ENCODE results near the gene BGLAP.
A peak's percentile ranks its signal among the peaks of the same experiment; 100 is the strongest.
"Not testable (repeated sequence)": the region's sequence is repeated elsewhere in the genome, so short reads cannot be mapped to it uniquely, and the experiment has no call there.

Gene BGLAP

DNA sequence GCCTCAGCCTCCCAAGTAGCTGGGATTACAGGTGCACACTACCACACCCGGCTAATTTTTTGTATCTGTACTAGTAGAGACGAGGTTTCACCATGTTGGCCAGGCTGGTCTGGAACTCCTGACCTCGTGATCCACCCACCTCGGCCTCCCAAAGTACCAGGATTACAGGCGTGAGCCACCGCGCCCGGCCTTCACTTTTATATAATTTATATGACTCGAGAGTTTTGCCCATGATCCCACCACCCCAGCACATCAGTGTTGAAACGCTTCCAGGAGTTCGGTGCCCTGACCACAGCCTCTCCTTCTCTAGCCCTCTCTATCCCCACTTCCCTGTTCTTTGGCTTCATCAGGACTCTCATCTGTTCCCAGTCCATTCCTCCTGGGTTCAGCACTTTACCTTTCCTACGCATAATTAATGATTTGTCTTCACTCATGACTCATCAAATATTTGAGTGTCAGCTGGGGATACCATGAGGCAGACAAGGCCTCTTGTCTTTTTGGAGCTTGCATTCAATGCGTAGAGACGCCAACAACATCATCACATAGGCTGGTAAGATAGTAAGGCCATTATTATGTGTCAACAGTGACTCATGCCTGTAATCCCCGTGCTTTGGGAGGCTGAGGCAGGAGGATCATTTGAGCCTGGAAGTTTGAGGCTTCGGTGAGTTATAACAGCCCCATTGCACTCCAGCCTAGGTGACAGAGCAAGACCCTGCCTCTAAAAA is 27.8 kb upstream of the BGLAP start:
- Histone ChIP-seq H3K27ac (peak overlapping the region in 1 of 2 donors; percentile 98), H3K4me3 (peak overlapping the region; percentile 90)
- DNase-seq (ENCODE audit: low spot score), result no peak
- TF ChIP-seq, protein P1, sequence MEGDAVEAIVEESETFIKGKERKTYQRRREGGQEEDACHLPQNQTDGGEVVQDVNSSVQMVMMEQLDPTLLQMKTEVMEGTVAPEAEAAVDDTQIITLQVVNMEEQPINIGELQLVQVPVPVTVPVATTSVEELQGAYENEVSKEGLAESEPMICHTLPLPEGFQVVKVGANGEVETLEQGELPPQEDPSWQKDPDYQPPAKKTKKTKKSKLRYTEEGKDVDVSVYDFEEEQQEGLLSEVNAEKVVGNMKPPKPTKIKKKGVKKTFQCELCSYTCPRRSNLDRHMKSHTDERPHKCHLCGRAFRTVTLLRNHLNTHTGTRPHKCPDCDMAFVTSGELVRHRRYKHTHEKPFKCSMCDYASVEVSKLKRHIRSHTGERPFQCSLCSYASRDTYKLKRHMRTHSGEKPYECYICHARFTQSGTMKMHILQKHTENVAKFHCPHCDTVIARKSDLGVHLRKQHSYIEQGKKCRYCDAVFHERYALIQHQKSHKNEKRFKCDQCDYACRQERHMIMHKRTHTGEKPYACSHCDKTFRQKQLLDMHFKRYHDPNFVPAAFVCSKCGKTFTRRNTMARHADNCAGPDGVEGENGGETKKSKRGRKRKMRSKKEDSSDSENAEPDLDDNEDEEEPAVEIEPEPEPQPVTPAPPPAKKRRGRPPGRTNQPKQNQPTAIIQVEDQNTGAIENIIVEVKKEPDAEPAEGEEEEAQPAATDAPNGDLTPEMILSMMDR (IDR thresholded peaks at IDR 0.05), result no peak

DNA sequence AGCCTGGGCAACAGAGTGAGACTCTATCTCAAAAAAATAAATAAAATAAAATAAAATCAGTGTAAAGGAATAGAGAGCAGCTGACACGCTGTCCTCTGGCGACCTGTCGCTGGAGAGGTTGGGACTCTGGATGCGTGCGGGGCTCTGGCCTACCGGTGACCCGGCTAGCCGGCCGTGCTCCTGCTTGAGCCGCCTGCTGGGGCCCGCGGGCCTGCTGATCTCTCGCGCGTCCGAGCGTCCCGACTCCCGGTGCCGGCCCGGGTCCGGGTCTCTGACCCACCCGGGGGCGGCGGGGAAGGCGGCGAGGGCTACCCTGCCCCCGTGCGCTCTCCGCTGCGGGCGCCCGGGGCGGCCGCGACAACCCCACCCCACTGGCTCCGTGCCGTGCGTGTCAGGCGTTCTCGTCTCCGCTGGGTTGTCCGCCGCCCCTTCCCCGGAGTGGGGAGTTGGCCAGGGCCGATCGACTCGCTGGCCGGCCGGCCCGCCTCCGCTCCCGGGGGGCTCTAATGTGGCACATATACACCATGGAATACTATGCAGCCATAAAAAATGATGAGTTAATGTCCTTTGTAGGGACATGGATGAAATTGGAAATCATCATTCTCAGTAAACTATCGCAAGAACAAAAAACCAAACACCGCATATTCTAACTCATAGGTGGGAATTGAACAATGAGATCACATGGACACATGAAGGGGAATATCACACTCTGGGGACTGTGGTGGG is 25.5 kb upstream of the BGLAP start:
- H3K4me3 ChIP-seq; DNase-seq (ENCODE audit: low spot score); H3K27ac ChIP-seq: not testable (repeated sequence)

DNA sequence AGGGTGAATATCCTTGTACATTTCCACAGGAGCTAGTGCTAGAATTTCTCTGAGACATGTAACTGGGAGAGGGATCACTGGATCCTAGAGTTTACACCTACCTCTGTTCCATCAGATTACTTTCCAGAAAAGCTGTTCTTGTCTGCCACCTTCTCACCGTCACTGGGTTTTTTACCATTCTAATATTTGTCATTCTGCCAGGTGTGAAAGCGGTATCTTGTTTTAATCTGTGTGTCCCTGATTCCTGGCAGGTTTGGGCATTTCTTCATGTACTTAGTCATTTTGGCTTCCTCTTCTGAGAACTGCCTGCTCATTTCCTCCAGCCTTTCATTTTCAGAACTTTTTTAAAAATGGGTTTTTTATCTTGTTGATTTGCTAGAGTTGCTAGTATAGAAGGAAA is 24.1 kb upstream of the BGLAP start:
- TF ChIP-seq, protein P1 (IDR thresholded peaks at IDR 0.05), result no peak
- Histone ChIP-seq H3K4me3 (no peak overlapping the region), H3K27ac (peak overlapping the region in 1 of 2 donors; percentile 55)
- DNase-seq (ENCODE audit: low spot score), result no peak

DNA sequence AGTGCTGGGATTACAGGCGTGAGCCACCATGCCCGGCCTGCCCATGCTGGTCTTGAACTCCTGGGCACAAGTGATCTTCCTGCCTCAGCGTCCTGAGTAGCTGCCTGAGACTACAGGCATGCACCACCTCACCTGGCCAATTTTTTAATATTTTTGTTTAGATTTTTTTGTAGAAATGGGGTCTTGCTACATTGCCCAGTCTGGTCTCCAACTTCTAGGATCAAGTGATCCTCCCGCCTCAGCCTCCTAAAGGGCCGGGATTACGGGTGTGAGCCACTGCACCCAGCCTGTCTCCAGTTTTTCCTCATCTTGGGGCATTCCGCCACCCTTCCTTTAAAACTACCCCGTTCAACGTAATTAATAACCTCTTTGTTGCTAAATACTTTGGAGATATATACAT is 21.8 kb upstream of the BGLAP start:
- Histone ChIP-seq H3K27ac (no peak overlapping the region), H3K4me3 (no peak overlapping the region)
- DNase-seq (ENCODE audit: low spot score), result no peak
- TF ChIP-seq, protein P1 (IDR thresholded peaks at IDR 0.05), result no peak

DNA sequence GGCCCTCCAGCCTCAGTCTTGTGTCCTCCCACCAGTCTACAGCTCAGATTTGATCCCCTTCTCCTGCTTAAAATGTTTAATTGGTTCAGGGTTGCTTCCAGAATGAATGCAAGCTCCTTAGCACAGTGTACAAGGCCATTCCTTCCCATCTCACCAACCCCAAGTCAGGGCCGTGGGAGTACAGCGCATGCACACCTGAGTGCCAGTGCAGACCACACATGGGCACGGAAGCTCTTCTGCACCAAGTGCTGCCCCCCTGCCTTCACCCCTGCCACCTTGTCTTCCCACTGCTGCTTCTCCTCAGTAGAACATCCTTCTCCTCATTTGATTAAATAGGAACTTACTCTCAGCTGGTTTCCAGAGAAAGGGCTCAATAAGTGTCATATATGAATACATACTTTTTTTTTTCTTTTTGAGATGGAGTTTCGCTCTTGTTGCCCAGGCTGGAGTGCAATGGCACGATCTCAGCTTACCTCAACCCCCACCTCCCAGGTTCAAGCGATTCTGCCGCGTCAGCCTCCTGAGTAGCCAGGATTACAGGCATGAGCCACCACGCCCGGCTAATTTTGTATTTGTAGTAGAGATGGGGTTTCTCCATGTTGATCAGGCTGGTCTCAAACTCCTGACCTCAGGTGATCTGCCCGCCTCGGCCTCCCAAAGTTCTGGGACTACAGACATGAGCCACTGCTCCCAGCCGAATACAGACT is 19.8 kb upstream of the BGLAP start:
- Histone ChIP-seq H3K27ac (no peak overlapping the region), H3K4me3 (no peak overlapping the region)
- DNase-seq (ENCODE audit: low spot score), result no peak
- TF ChIP-seq, protein P1 (IDR thresholded peaks at IDR 0.05), result no peak

DNA sequence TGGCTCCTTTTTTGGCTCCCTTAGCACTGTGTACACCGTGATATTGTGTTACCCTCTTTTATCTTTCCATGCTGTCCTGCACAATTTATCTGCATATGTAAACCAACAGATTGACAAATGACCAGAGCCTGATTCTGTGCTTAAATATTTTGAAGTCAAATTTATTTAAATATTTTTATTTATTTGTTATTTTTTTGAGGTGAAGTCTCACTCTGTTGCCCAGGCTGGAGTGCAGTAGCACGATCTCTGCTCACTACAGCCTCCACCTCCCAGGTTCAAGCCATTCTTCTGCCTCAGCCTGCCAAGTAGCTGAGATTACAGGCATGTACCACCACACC is 16.3 kb upstream of the BGLAP start:
- TF ChIP-seq, protein P1 (IDR thresholded peaks at IDR 0.05), result no peak
- H3K4me3 ChIP-seq, result no peak overlapping the region
- no peak overlapping the region for H3K27ac ChIP-seq
- no peak for DNase-seq (ENCODE audit: low spot score)

DNA sequence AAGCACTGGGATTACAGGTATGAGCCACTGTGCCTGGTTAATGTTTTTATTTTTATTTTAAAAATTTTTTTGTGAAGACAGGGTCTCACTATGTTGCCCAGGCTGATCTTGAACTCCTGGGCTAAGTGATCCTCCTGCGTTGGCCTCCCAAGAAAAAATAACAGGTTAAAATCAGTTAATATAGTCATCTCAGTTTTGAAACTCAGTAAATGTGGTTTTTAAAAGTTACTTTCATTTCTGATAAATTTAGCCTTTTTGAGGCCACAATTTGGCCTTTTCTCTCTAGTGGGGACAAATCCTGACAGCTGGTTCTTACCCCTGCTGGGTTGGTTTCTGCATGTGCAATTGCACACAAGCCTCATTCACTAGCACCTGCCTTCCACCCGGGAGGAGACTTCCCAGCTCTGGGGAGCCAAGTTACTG is 15.9 kb upstream of the BGLAP start:
- no peak overlapping the region for H3K27ac ChIP-seq

More for the DNA sequence above, 15.9 kb upstream of the BGLAP start:
- H3K4me3 ChIP-seq, result no peak overlapping the region
- DNase-seq (ENCODE audit: low spot score), result no peak
- TF ChIP-seq, protein P1 (IDR thresholded peaks at IDR 0.05), result no peak
